ENCODE measurements around the gene NUDT19. TPM values are rescaled to one million over a fixed set of nuclear protein-coding genes. Genes with fewer than 3 reads are reported as not detected.
A peak's percentile ranks its signal among the peaks of the same experiment; 100 is the strongest.

Gene NUDT19
- polyA plus RNA-seq, 1 donor (not counting 4 experiments of a cell fraction or from before 2014, with no cell fraction given), result 12.2 TPM

DNA sequence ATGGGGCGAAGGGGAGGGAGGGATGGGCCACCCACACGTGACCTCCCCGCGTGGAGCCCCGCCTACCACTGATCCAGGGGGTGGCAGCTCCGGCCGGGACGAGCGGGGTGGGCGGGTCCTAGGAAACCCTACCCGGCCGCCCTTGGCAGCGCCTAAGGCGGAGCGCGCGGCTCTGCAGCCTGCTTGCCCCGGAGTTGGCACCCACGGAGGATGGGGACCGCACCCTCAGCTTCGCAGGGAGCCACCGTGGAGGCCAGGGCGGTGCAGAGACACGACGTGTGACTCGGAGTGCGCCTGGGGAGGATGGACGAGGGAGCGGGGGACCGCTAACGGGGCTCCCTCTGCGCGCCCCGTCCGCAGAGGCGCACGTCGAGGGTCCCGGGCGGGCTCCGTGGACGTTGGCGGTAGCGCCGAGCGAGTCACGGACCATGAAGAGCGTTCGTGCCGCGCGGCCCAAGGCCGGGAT lies 15.9 kb upstream of the NUDT19 start, which contains the start of gene RGS9BP:
Gene RGS9BP, plus strand, starts transcription at position 129 of the 466 bp plus-strand sequence. CDS start 416 bp downstream, outside the sequence.
- H3K36me3 ChIP-seq (ENCODE audit: control insufficient read depth in 2 of 2, extremely low read depth in 1 of 2, insufficient read depth in 2 of 2, low read length in 2 of 2), result peaks cover 0 to 6% of the 10 kb centered on the region in 2 experiments
- peak within 1 kb of the TSS; percentile 63 for H3K27ac ChIP-seq (ENCODE audit: control insufficient read depth, insufficient read depth, low read length)
- H3K9me3 ChIP-seq (ENCODE audit: control insufficient read depth, low read depth, low read length), result no peaks in the 10 kb centered on the region
- peaks cover 7% of the 10 kb centered on the region for H3K4me1 ChIP-seq (ENCODE audit: control insufficient read depth, extremely low read depth, insufficient read depth, low read length)
- dilution Hi-C loops (cut with MboI; ENCODE audit: extremely low pct_ligation_motif_present, low sequenced_read_pairs), result no loop called here
- H3K9me1 ChIP-seq (ENCODE audit: control insufficient read depth, extremely low read depth, insufficient read depth, low read length), result peaks cover 4% of the 10 kb centered on the region
- TF ChIP-seq, protein P1, sequence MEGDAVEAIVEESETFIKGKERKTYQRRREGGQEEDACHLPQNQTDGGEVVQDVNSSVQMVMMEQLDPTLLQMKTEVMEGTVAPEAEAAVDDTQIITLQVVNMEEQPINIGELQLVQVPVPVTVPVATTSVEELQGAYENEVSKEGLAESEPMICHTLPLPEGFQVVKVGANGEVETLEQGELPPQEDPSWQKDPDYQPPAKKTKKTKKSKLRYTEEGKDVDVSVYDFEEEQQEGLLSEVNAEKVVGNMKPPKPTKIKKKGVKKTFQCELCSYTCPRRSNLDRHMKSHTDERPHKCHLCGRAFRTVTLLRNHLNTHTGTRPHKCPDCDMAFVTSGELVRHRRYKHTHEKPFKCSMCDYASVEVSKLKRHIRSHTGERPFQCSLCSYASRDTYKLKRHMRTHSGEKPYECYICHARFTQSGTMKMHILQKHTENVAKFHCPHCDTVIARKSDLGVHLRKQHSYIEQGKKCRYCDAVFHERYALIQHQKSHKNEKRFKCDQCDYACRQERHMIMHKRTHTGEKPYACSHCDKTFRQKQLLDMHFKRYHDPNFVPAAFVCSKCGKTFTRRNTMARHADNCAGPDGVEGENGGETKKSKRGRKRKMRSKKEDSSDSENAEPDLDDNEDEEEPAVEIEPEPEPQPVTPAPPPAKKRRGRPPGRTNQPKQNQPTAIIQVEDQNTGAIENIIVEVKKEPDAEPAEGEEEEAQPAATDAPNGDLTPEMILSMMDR (optimal IDR thresholded peaks at IDR 0.05 in 1 of 3, IDR thresholded peaks at IDR 0.05 in 1 of 3, conservative IDR thresholded peaks at IDR 0.05 in 1 of 3; ENCODE audit: extremely low read depth in 1 of 3, insufficient read depth in 2 of 3, low read length in 3 of 3), result no peak
- TF ChIP-seq EZH2 (IDR thresholded peaks at IDR 0.05; ENCODE audit: low read length), result no peak
- H3K79me2 ChIP-seq (ENCODE audit: control insufficient read depth, insufficient read depth, low read length), result peaks cover 42% of the 10 kb centered on the region
- H3K4me3 ChIP-seq (ENCODE audit: control insufficient read depth in 2 of 3, extremely low read depth in 1 of 3, insufficient read depth in 2 of 3, low read depth in 1 of 3, low read length in 3 of 3), result peak within 1 kb of the TSS; percentile 80 to 85 (median 84)
- peaks cover 23% of the 10 kb centered on the region for H3K27me3 ChIP-seq (ENCODE audit: control insufficient read depth, extremely low read depth, insufficient read depth, low read length)
- H4K20me1 ChIP-seq (ENCODE audit: control insufficient read depth, extremely low read depth, insufficient read depth, low read length), result peaks cover 12% of the 10 kb centered on the region
- FAIRE-seq (no peak), DNase-seq (ENCODE audit: low read depth, low spot score) (no peak)
- H3K4me2 ChIP-seq (ENCODE audit: control insufficient read depth, extremely low read depth, insufficient read depth, low read depth, low read length), result peak within 1 kb of the TSS; percentile 92
- peak within 1 kb of the TSS; percentile 96 for H2AFZ ChIP-seq (ENCODE audit: control insufficient read depth, low read length)
- peak within 1 kb of the TSS; percentile 83 for H3K9ac ChIP-seq (ENCODE audit: control insufficient read depth, extremely low read depth, insufficient read depth, low read length)

DNA sequence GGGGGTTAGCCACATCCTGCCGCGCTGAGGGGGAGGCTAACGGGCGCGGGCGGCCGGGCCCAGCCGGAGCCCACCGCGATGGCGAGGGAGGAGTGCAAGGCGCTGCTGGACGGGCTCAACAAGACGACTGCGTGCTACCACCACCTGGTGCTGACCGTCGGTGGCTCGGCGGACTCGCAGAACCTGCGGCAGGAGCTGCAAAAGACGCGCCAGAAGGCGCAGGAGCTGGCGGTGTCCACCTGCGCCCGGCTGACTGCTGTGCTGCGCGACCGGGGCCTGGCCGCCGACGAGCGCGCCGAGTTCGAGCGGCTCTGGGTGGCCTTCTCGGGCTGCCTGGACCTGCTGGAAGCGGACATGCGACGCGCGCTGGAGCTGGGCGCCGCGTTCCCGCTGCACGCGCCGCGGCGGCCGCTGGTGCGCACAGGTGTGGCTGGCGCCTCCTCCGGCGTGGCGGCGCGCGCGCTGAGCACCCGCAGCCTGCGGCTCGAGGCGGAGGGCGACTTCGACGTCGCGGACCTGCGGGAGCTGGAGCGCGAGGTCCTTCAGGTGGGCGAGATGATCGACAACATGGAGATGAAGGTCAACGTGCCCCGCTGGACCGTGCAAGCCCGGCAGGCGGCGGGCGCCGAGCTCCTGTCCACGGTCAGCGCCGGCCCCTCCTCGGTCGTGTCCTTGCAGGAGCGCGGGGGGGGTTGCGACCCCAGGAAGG lies 15.3 kb upstream of the NUDT19 start:
- H3K4me2 ChIP-seq (ENCODE audit: control insufficient read depth, extremely low read depth, insufficient read depth, low read depth, low read length), result peak overlapping the region; percentile 92
- dilution Hi-C loops (cut with MboI; ENCODE audit: extremely low pct_ligation_motif_present, low sequenced_read_pairs), result no loop called here
- peak overlapping the region; percentile 80 to 85 (median 84) for H3K4me3 ChIP-seq (ENCODE audit: control insufficient read depth in 2 of 3, extremely low read depth in 1 of 3, insufficient read depth in 2 of 3, low read depth in 1 of 3, low read length in 3 of 3)
- peak overlapping the region; percentile 49 for H2AFZ ChIP-seq (ENCODE audit: control insufficient read depth, low read length)
- peaks cover 12% of the 10 kb centered on the region for H4K20me1 ChIP-seq (ENCODE audit: control insufficient read depth, extremely low read depth, insufficient read depth, low read length)
- H3K36me3 ChIP-seq (ENCODE audit: control insufficient read depth in 2 of 2, extremely low read depth in 1 of 2, insufficient read depth in 2 of 2, low read length in 2 of 2), result peaks cover 0 to 6% of the 10 kb centered on the region in 2 experiments
- H3K9me1 ChIP-seq (ENCODE audit: control insufficient read depth, extremely low read depth, insufficient read depth, low read length), result peaks cover 4% of the 10 kb centered on the region
- DNase-seq (ENCODE audit: low read depth, low spot score), result no peak
- no peaks in the 10 kb centered on the region for H3K9me3 ChIP-seq (ENCODE audit: control insufficient read depth, low read depth, low read length)
- no peak overlapping the region for H3K27ac ChIP-seq (ENCODE audit: control insufficient read depth, insufficient read depth, low read length)
- no peak overlapping the region for H3K9ac ChIP-seq (ENCODE audit: control insufficient read depth, extremely low read depth, insufficient read depth, low read length)
- no peak for FAIRE-seq
- H3K79me2 ChIP-seq (ENCODE audit: control insufficient read depth, insufficient read depth, low read length), result peaks cover 36% of the 10 kb centered on the region
- H3K4me1 ChIP-seq (ENCODE audit: control insufficient read depth, extremely low read depth, insufficient read depth, low read length), result peaks cover 7% of the 10 kb centered on the region
- TF ChIP-seq, protein P1 (optimal IDR thresholded peaks at IDR 0.05 in 1 of 3, IDR thresholded peaks at IDR 0.05 in 1 of 3, conservative IDR thresholded peaks at IDR 0.05 in 1 of 3; ENCODE audit: extremely low read depth in 1 of 3, insufficient read depth in 2 of 3, low read length in 3 of 3), result peak in 1 of 3 experiments; percentile 32
- peak; percentile 84 for TF ChIP-seq EZH2 (IDR thresholded peaks at IDR 0.05; ENCODE audit: low read length)
- H3K27me3 ChIP-seq (ENCODE audit: control insufficient read depth, extremely low read depth, insufficient read depth, low read length), result peaks cover 23% of the 10 kb centered on the region

All from keratinocyte (primary cell).